ENCODE data around the gene TMEM204.

- TF ChIP-seq CTCF (conservative IDR thresholded peaks at IDR 0.05 in 1 of 2, IDR thresholded peaks at IDR 0.05 in 1 of 2; ENCODE audit: extremely low read depth in 1 of 2, insufficient read depth in 1 of 2, low read depth in 1 of 2, low read length in 2 of 2) (no peak), EZH2 (IDR thresholded peaks at IDR 0.05; ENCODE audit: borderline replicate concordance, low read length) (no peak)
These were observed 34.4 kb upstream of the TMEM204 start for GRCh38 chr16:1498899-1499676.

Data from mammary epithelial cell (primary cell).